Endothelial cell of umbilical vein (primary cell): ENCODE measurements around the gene STAT2. TPM values are rescaled to one million over a fixed set of nuclear protein-coding genes. Genes with fewer than 3 reads are reported as not detected.

Experiments
- BruUV-seq: library from RNA; stranded (reverse); fragments of 400-500 nt; replicated peaks from 2 replicates; lab custom pipeline; 2021; lab: Mats Ljungman, UMichigan
- CTCF ChIA-PET: fragments of 300-600, 350-600 bp; sonication (Branson Sonifier 250); formaldehyde crosslinking; loops from one replicate; lab custom pipeline; 2021; ENCODE audit warnings: antibody characterized with exemption, inconsistent platforms; lab: Charles Lee
- POLR2A ChIA-PET: fragments of 300-600, 350-600 bp; sonication (Branson Sonifier 250); formaldehyde crosslinking; loops from one replicate; lab custom pipeline; 2021; ENCODE audit warnings: antibody characterized with exemption, inconsistent platforms; lab: Charles Lee
- DNase-seq: peaks from one replicate; pipeline ENCODE4 v3.0.0-alpha.2; 2011; ENCODE audit warnings: low read depth, low spot score
- FAIRE-seq: peaks from 2 replicates; lab custom pipeline; 2011; peaks lifted over from hg19 to GRCh38; lab: Jason Lieb, UNC
- H2AFZ ChIP-seq: 2 replicates; pipeline ENCODE4 v1.6.0; 2012; ENCODE audit warnings: low read depth, low read length, control low read depth, inconsistent platforms
- H3K27ac ChIP-seq: 2 replicates; pipeline ENCODE4 v1.5.1; 2011; ENCODE audit warnings: low read depth, mild to moderate bottlenecking, control low read depth, low read length, moderate library complexity; ENCODE audit not compliant: insufficient read depth
- H3K27me3 ChIP-seq, 2 experiments: 2 replicates each; pipeline versions ENCODE4 v1.6.0 to v1.6.1; 2011; ENCODE audit warnings: low read length in 2 of 2, mixed read lengths in 1 of 2; ENCODE audit not compliant: control insufficient read depth in 2 of 2, insufficient read depth in 2 of 2
- H3K36me3 ChIP-seq, 2 experiments: 2 replicates in 1 of 2; 3 replicates in 1 of 2; pipeline ENCODE4 v1.5.1; 2011; ENCODE audit warnings: low read length in 2 of 2, mild to moderate bottlenecking in 1 of 2, moderate library complexity in 1 of 2; ENCODE audit not compliant: control insufficient read depth in 2 of 2, insufficient read depth in 2 of 2; ENCODE audit errors: extremely low read depth in 1 of 2
- H3K4me1 ChIP-seq: 3 replicates; pipeline ENCODE4 v1.5.1; 2011; ENCODE audit warnings: mild to moderate bottlenecking, low read length; ENCODE audit not compliant: control insufficient read depth, insufficient read depth; ENCODE audit errors: extremely low read depth
- H3K4me2 ChIP-seq: 2 replicates; pipeline ENCODE4 v1.6.1; 2011; ENCODE audit warnings: low read length, control low read depth, mixed read lengths; ENCODE audit not compliant: insufficient read depth
- H3K4me3 ChIP-seq, 3 experiments: fragments of 200-600 bp in 1 of 3; sonication (generic), shearing (Covaris generic) in 1 of 3; replicated peaks in 1 of 3; 2 replicates each; pipeline ENCODE4 v1.5.1; 2011 to 2016; ENCODE audit warnings: control low read depth in 3 of 3, low read length in 3 of 3, mild to moderate bottlenecking in 2 of 3, inconsistent platforms in 1 of 3, low read depth in 1 of 3, moderate library complexity in 1 of 3; ENCODE audit not compliant: insufficient read depth in 1 of 3
- H3K79me2 ChIP-seq: 2 replicates; pipeline ENCODE4 v1.6.0; 2012; ENCODE audit warnings: low read length, inconsistent platforms; ENCODE audit not compliant: control insufficient read depth, insufficient read depth
- H3K9ac ChIP-seq: replicated peaks from 2 replicates; pipeline ENCODE3; 2011; ENCODE audit warnings: low read length, control low read depth; ENCODE audit not compliant: insufficient read depth; ENCODE audit errors: extremely low read depth
- H3K9me1 ChIP-seq: replicated peaks from 3 replicates; pipeline ENCODE4 v1.6.0; 2011; ENCODE audit warnings: mild to moderate bottlenecking, low read length; ENCODE audit not compliant: control insufficient read depth, insufficient read depth; ENCODE audit errors: extremely low read depth
- H3K9me3 ChIP-seq: replicated peaks from 2 replicates; pipeline ENCODE4 v1.5.1; 2012; ENCODE audit warnings: low read length, inconsistent platforms; ENCODE audit not compliant: control insufficient read depth, insufficient read depth
- H4K20me1 ChIP-seq: replicated peaks from 2 replicates; pipeline ENCODE3; 2011; ENCODE audit warnings: mild to moderate bottlenecking, low read length; ENCODE audit not compliant: control insufficient read depth, insufficient read depth; ENCODE audit errors: extremely low read depth
- CTCF ChIP-seq, 2 donors: IDR thresholded peaks; 1 replicate in 1 of 2; 2 replicates in 1 of 2; pipeline ENCODE4 v1.5.1; 2011; ENCODE audit warnings: low read length in 2 of 2, mild to moderate bottlenecking in 2 of 2, moderate library complexity in 2 of 2, control low read depth in 1 of 2, inconsistent platforms in 1 of 2, low read depth in 1 of 2; ENCODE audit not compliant: insufficient read depth in 1 of 2; ENCODE audit errors: extremely low read depth in 1 of 2
- EZH2 ChIP-seq: IDR thresholded peaks from 2 replicates; pipeline ENCODE4 v1.6.1; 2012; ENCODE audit warnings: borderline replicate concordance, low read depth, mild to moderate bottlenecking, moderate library complexity, low read length, inconsistent platforms; ENCODE audit not compliant: severe bottlenecking
- FOS ChIP-seq: IDR thresholded peaks from 2 replicates; pipeline ENCODE4 v1.6.1; 2011; ENCODE audit warnings: mild to moderate bottlenecking, low read length, moderate library complexity, borderline replicate concordance; ENCODE audit not compliant: insufficient read depth
- GATA2 ChIP-seq: IDR thresholded peaks from 2 replicates; pipeline ENCODE4 v1.7.0; 2011; ENCODE audit warnings: low read depth, mild to moderate bottlenecking, moderate library complexity, mixed read lengths, low read length; ENCODE audit not compliant: insufficient read length, insufficient read depth
- JUN ChIP-seq: IDR thresholded peaks from 2 replicates; pipeline ENCODE4 v1.6.1; 2011; ENCODE audit warnings: borderline replicate concordance, low read depth; ENCODE audit not compliant: insufficient read length, insufficient read depth
- MAX ChIP-seq: IDR thresholded peaks from 2 replicates; pipeline ENCODE4 v1.6.1; 2011; ENCODE audit not compliant: insufficient read depth, insufficient read length
- MYC ChIP-seq: IDR thresholded peaks from one replicate; pipeline ENCODE4 v1.6.1; 2011; ENCODE audit warnings: mild to moderate bottlenecking, low read depth, low read length
- POLR2A ChIP-seq: IDR thresholded peaks from 2 replicates; pipeline ENCODE4 v1.6.1; 2012; ENCODE audit warnings: low read depth, mild to moderate bottlenecking, control low read depth, low read length
- POLR2AphosphoS5 ChIP-seq: IDR thresholded peaks from 2 replicates; pipeline ENCODE4 v1.6.1; 2012; ENCODE audit warnings: low read depth, mild to moderate bottlenecking, control low read depth, low read length, moderate library complexity; ENCODE audit not compliant: insufficient read depth
- dilution Hi-C: fragments of 300-500 bp; cut with MboI; formaldehyde crosslinking; loops from one replicate; pipeline ENCODE4 v1.15.0; 2019; ENCODE audit warnings: low sequenced_read_pairs; ENCODE audit not compliant: extremely low pct_ligation_motif_present
- intact Hi-C: fragments of 100-400 bp; cut with micrococcal nuclease; formaldehyde crosslinking; loops from one replicate; pipeline ENCODE4 v1.10.0; 2022
- polyA plus RNA-seq, 4 experiments: library from polyadenylated mRNA; depleted of rRNA in 3 of 4; stranded (reverse) in 3 of 4; unstranded in 1 of 4; fragments of >200 nt; gene quantifications; 2 replicates each; pipeline versions ENCODE4 v1.2.1 to v1.2.3, GENCODE V29; 2011 to 2012; ENCODE audit warnings: missing spikeins in 1 of 4
- total RNA-seq: library from RNA; stranded (reverse); gene quantifications from 2 replicates; pipeline ENCODE4 v1.2.3, GENCODE V29; 2021

The STAT2 gene
- total and polyA plus RNA-seq, 2 donors (not counting 3 experiments of a cell fraction or from before 2014, with no cell fraction given): 62.8 to 66.5 TPM

- Histone ChIP-seq H2AFZ (no peak overlapping the region), H3K9me1 (no peaks in the 10 kb centered on the region), H3K79me2 (peaks cover 13% of the 10 kb centered on the region), H3K36me3 (peaks cover 8 to 10% of the 10 kb centered on the region in 2 experiments), H3K4me3 (no peak overlapping the region), H3K4me1 (peaks cover 9% of the 10 kb centered on the region), H3K4me2 (no peak overlapping the region), H3K9me3 (no peaks in the 10 kb centered on the region), H4K20me1 (no peaks in the 10 kb centered on the region), H3K9ac (no peak overlapping the region), H3K27ac (no peak overlapping the region), H3K27me3 (no peaks in the 10 kb centered on the region)
- no TSS peak for BruUV-seq
- POLR2A ChIA-PET: no interaction called here
- dilution Hi-C loops: no loop called here
- CTCF ChIA-PET: interaction anchor here (1.5 kb wide), 1 partner anchor 122 kb away, joined by 4 read pairs; the partner anchor contains the start of gene SMARCC2
- FAIRE-seq (no peak), DNase-seq (no peak)
- TF ChIP-seq MYC (no peak), GATA2 (no peak), JUN (no peak), POLR2A (no peak), MAX (no peak), POLR2AphosphoS5 (no peak), CTCF (IDR thresholded peaks at IDR 0.05; ENCODE audit: extremely low read depth in 1 of 2, insufficient read depth in 1 of 2, low read depth in 1 of 2, low read length in 2 of 2) (no peak), FOS (no peak), EZH2 (no peak)
- intact Hi-C loops: no loop called here
Observed at GRCh38 chr12:56311003-56311402, 48.9 kb downstream of the STAT2 start.
